NCI-H510A (cell line): ENCODE data around the gene RABGGTA.
"Not testable (repeated sequence)": the region's sequence is repeated elsewhere in the genome, so short reads cannot be mapped to it uniquely, and the experiment has no call there.

ENCODE experiments used
- DNase-seq: peaks from one replicate; lab custom pipeline; 2025; lab: John Stamatoyannopoulos, UW

Gene RABGGTA

DNA sequence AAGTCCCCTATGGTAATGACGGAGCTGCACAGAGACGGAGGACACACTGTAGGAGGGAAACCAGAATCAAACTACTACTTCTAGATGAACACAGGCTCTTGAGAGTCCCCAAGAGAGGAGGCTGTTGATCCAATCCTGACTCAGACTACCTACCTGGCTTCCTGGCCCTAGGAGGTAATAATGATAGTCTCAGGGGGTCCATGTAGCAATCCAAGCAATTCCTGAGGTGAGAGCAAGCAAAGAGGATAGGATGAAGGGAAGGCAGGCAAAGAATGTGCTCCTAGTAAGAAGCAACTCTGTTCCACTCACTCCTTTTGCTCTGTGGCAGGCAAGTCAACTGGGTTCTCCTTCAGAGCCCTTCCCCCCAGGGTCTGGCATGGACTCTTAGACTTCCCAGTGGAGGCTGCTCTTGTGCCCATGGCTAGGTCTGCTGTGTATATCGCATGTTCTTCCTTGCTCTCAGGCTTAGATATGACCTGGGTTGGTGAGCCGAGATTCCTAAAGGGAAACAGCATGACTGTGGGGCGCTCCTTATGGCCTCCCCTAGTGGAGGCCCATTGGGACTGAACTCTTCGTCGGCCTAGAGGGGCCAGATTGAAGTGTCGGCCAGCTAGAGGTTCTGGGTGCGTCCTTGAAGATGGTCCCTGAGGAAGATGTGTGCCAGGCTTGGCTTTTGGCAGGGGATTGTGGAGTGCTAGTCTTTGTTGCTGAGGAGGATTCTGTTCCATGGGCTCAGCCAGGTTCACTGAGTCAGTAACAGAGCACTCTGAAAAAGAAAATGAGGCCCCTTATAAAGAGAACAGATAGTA is 31.1 kb downstream of the RABGGTA start:
- DNase-seq, result no peak

DNA sequence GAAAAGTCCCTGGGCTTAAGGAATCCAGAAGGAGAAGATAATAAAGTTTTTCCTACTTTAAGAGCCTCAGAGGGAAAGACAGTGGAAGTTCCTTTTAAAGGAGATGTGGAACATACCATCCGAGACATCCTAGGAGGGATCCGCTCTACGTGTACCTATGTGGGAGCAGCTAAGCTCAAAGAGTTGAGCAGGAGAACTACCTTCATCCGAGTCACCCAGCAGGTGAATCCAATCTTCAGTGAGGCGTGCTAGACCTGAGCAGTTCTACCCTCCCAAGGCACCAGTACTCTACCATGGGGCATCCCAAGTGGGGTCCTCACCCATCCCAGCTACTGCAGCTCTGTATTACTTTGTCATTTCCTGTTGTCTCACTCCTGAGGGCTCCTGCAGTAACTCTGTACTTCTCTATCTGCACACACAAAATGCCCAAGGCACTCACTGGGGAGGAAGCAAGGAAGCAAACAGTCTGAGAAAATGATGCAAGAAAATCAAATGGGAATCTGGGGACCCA is 32.8 kb downstream of the RABGGTA start:
- DNase-seq, result no peak

DNA sequence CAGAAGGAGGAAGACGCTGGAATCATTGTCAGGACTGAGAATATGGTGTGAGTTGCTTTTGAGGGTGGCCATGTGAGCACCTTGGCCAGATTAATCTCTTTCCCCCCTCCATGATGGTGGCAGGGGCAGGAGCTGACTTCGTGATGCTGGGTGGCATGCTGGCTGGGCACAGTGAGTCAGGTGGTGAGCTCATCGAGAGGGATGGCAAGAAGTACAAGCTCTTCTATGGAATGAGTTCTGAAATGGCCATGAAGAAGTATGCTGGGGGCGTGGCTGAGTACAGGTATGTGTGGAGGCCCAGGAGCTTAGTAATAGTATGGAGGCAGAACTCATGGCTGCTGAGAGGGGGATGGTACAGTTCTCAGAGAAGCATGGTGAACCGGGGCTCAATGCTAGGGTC is 33.3 kb downstream of the RABGGTA start:
- no peak for DNase-seq

DNA sequence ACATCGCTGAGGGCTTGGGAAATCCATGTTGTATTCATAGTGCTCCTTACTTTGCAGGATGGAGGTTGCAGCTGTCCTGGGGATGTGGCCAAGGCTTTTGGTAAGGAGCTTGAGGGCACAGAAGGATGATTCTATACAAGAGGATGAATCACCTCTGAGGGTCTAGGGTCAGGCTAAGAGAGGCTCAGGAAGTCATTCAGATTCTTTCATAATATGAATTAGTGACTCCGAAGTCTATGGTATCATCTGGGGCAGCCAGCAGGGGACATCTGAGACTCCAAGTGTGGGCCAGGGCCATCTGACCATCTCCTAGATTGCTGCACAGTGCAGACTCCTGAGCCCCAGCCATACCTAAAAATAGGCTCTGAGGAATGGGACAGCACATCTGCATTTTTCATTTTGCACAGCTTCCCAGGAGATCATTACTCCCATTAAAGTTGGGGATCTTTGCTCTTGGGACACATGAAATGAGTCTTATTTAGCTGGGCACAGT is 33.9 kb downstream of the RABGGTA start:
- no peak for DNase-seq

GRCh38 chr14:24236689-24237462 is 34.5 kb downstream of the RABGGTA start:
- no peak for DNase-seq

DNA sequence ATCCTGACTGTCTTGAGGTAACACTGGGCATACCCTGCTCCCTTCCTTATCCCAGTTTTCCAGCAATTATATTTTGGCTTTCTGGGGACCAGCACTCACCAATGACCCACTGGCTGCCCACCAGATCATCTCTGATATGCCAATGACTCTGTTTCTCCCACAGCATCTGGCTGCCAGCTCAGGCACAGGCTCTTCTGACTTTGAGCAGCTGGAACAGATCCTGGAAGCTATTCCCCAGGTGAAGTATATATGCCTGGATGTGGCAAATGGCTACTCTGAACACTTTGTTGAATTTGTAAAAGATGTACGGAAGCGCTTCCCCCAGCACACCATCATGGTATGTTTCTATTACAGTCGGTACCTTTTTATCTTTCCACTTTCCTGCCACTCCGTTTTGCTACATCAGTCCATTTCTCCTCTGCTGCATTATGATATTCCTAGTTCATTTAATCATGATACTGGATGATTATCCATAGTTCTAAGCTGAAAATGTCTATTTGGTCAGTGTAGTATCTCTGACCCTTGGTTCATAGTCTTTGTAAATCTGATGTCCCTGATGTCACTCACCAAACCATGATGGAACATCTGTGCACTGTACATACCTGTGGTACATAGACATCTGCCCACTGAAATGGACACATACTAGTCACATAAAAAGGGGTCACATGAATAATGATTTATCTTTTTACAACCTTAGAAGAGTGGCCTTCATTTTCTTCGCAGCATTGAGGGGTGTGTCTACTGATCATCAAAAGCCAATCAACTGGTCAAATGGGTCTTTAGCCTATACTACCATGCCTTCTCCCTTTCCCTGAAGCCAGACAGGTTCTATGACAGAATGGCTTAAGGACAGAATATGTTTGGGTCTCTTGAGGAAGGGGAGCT is 35.4 kb downstream of the RABGGTA start:
- DNase-seq, result no peak

- no peak for DNase-seq
Measured at GRCh38 chr14:24234095-24235005, 37.0 kb downstream of the RABGGTA start.

DNA sequence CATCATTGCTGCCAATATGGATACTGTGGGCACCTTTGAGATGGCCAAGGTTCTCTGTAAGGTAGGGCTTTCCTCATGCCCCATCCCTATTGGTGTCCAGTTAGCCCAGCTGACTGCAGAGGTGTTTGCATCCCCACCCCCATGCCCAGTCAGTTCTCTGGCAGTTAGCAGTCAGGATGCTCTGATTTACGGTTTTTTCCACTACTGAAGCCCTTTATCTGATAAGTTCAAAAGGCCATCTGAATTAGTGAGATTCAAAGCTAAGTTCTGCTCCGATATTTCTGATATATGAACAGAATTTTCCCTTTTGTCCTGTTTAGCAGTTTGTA is 37.9 kb downstream of the RABGGTA start:
- DNase-seq, result no peak

GRCh38 chr14:24232645-24233537 is 38.5 kb downstream of the RABGGTA start, which contains the start of gene GMPR2:
GMPR2 (plus strand) TSS chr14:24232929; CDS start chr14:24233254, 325 bp downstream.
- peak; percentile 47 for DNase-seq

DNA sequence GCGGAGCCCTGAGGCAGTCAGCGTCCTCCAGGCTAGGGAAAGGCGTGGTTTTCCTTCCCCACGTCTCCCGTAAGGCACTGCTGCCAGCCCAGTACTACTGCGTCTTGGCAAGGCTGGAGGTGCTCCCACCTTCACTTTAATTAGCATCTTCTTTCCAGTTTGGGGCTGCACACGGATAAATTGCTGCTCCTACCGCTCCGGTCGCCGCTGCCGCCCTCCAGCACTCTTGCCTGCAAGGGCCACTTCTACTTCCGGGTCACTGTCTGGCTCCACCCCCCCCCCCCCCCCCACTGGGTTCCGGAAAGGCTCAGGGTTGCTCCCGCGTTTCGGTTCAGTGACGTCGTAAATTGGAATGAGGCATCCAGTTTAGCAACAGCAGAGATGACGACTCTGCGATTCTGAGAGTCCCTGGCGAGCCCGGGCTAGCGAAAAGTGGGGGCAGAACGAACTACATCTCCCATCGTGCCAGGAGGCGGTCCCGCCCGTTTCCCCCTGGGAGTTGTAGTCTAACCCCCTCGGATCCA is 39.2 kb downstream of the RABGGTA start, which contains the start of gene NEDD8:
TSS of gene NEDD8 (minus strand) at position 247 of the 524 bp plus-strand sequence. CDS start at position 147, 100 bp downstream.
- peak; percentile 87 for DNase-seq

GRCh38 chr14:24231263-24232120 is 39.9 kb downstream of the RABGGTA start:
- no peak for DNase-seq

- no peak for DNase-seq
Measured at GRCh38 chr14:24228902-24229301, 42.5 kb downstream of the RABGGTA start.

- DNase-seq, result no peak
Measured at GRCh38 chr14:24226473-24226872, 44.9 kb downstream of the RABGGTA start.

GRCh38 chr14:24224618-24225071 is 46.8 kb downstream of the RABGGTA start:
- DNase-seq, result no peak

GRCh38 chr14:24222987-24223386 is 48.4 kb downstream of the RABGGTA start:
- not testable (repeated sequence) for DNase-seq

- DNase-seq, result no peak
Measured at GRCh38 chr14:24219521-24219920, 51.9 kb downstream of the RABGGTA start.

- DNase-seq, result no peak
Measured at GRCh38 chr14:24219080-24219479, 52.3 kb downstream of the RABGGTA start.

DNA sequence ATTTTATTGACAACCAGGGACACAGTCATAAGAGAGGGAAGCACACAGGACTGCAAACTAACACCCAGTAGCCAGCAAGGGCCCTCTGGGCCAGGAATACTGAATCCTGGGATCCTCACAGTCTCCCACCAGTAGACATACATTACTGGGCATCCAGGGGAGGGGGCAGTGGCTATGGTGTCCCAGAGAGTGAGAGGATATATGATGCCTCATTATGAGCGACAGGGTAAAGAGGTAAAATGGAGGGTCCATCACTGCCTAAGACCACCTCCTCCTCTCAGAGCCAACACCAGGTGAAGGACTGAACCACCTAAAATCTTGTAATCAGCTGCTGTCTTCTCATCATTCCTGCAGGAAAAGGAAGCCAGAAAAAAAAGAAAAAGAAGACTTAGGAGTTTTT is 54.5 kb downstream of the RABGGTA start:
- DNase-seq, result not testable (repeated sequence)
